ENCODE results near the gene MAPRE2. TPM values are rescaled to one million over a fixed set of nuclear protein-coding genes. Genes with fewer than 3 reads are reported as not detected.

The MAPRE2 gene
- total RNA-seq, 1 donor from 2014 or later, result 53.8 TPM

- intact Hi-C loops (cut with micrococcal nuclease), result loop anchor here (1.0 to 5.0 kb wide), 7 partner anchors 14 to 329 kb away; partner anchors contain the start of gene MAPRE2
- ChIA-PET POLR2A (interaction anchor here (1.2 to 4.8 kb wide), 2 partner anchors 14 to 214 kb away, joined by 3 to 110 read pairs; partner anchors contain the start of genes MAPRE2 and ZNF397), CTCF (interaction anchor here (0.7 to 8.6 kb wide), 18 partner anchors 13 to 360 kb away, joined by 3 to 130 read pairs (median 5); partner anchors contain the start of gene MAPRE2)
- Mint-ChIP-seq H3K4me3 (no peak overlapping the region), H3K27me3 (no peaks in the 10 kb centered on the region), H3K36me3 (ENCODE audit: low read depth) (no peaks in the 10 kb centered on the region), H3K4me1 (peaks cover 25% of the 10 kb centered on the region), H3K27ac (no peak overlapping the region), H3K9me3 (no peaks in the 10 kb centered on the region)
- DNase-seq (no peak), ATAC-seq (ENCODE audit: low read depth) (peak; percentile 53)
- TF ChIP-seq, protein P1, sequence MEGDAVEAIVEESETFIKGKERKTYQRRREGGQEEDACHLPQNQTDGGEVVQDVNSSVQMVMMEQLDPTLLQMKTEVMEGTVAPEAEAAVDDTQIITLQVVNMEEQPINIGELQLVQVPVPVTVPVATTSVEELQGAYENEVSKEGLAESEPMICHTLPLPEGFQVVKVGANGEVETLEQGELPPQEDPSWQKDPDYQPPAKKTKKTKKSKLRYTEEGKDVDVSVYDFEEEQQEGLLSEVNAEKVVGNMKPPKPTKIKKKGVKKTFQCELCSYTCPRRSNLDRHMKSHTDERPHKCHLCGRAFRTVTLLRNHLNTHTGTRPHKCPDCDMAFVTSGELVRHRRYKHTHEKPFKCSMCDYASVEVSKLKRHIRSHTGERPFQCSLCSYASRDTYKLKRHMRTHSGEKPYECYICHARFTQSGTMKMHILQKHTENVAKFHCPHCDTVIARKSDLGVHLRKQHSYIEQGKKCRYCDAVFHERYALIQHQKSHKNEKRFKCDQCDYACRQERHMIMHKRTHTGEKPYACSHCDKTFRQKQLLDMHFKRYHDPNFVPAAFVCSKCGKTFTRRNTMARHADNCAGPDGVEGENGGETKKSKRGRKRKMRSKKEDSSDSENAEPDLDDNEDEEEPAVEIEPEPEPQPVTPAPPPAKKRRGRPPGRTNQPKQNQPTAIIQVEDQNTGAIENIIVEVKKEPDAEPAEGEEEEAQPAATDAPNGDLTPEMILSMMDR (IDR thresholded peaks at IDR 0.05), result no peak
Observed at GRCh38 chr18:35026407-35027061, 14.7 kb upstream of the MAPRE2 start.

DNA sequence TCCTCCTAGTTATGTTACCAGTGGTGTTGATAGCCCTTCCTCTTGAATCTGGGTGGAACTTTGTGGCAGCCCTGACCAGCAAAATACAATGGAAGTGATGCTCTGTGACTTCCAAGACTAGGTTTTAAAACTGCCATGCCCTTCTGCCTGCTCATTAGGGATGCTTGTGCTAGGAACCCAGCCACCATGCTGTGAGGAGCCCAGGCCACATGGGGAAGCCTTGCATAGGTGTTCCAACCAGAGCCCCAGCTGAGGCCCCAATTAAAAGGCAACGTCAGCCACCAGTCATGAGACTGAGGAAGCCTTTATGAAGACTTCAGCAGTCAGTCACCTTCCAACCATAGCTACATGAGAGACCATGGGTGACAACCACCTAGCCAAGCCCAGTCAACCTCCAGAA lies 14.0 kb upstream of the MAPRE2 start:
- Mint-ChIP-seq H3K36me3 (ENCODE audit: low read depth) (no peaks in the 10 kb centered on the region), H3K9me3 (no peaks in the 10 kb centered on the region), H3K27me3 (no peaks in the 10 kb centered on the region), H3K27ac (no peak overlapping the region), H3K4me3 (no peak overlapping the region), H3K4me1 (peaks cover 29% of the 10 kb centered on the region)
- TF ChIP-seq, protein P1 (IDR thresholded peaks at IDR 0.05), result no peak
- DNase-seq (no peak), ATAC-seq (ENCODE audit: low read depth) (no peak)
- intact Hi-C loops (cut with micrococcal nuclease), result loop anchor here (2.0 to 5.0 kb wide), 4 partner anchors 14 to 204 kb away; partner anchors contain the start of gene MAPRE2
- POLR2A ChIA-PET, result interaction anchor here (1.2 to 4.8 kb wide), 2 partner anchors 13 to 213 kb away, joined by 3 to 110 read pairs; partner anchors contain the start of genes MAPRE2 and ZNF397
- CTCF ChIA-PET, result interaction anchor here (0.7 to 8.6 kb wide), 11 partner anchors 12 to 328 kb away, joined by 3 to 130 read pairs (median 6); no protein-coding TSS in a partner anchor

GRCh38 chr18:35028536-35028935 lies 12.7 kb upstream of the MAPRE2 start:
- DNase-seq (no peak), ATAC-seq (ENCODE audit: low read depth) (no peak)
- Mint-ChIP-seq H3K36me3 (ENCODE audit: low read depth) (no peaks in the 10 kb centered on the region), H3K4me1 (peaks cover 41% of the 10 kb centered on the region), H3K9me3 (no peaks in the 10 kb centered on the region), H3K27ac (no peak overlapping the region), H3K27me3 (no peaks in the 10 kb centered on the region), H3K4me3 (no peak overlapping the region)
- CTCF ChIA-PET, result interaction anchor here (1.1 to 8.6 kb wide), 8 partner anchors 12 to 212 kb away, joined by 4 to 130 read pairs (median 8); partner anchors contain the start of genes MAPRE2 and ZNF397
- POLR2A ChIA-PET, result interaction anchor here (0.8 to 4.8 kb wide), 4 partner anchors 12 to 239 kb away, joined by 3 to 110 read pairs (median 7); partner anchors contain the start of gene MAPRE2
- intact Hi-C loops (cut with micrococcal nuclease), result loop anchor here (5.0 kb wide), 2 partner anchors 44 to 94 kb away; no protein-coding TSS in a partner anchor
- TF ChIP-seq, protein P1 (IDR thresholded peaks at IDR 0.05), result no peak

DNA sequence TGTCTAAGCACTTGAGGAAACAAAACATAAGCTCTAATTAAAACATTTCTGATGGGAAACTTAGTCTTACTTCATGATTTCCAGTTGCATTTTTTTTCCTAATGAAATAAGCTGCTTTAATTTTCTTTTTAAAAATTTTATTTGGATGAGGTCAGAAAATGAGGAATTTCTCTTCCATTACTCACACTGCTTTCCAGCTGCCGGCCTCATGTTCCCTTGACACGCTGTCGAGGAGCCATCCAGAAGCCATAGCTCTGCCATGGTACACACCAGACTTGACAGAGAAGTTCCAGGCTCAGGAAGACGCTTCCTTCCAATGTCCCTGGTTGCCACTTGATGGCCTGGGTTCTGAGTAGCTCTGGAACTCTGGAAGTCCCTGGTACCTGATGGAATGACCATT lies 12.1 kb upstream of the MAPRE2 start:
- DNase-seq, result no peak
- no peak for ATAC-seq (ENCODE audit: low read depth)
- Mint-ChIP-seq H3K36me3 (ENCODE audit: low read depth) (no peaks in the 10 kb centered on the region), H3K4me3 (peak overlapping the region; percentile 84), H3K27ac (peak overlapping the region; percentile 97), H3K27me3 (no peaks in the 10 kb centered on the region), H3K9me3 (no peaks in the 10 kb centered on the region), H3K4me1 (peaks cover 41% of the 10 kb centered on the region)
- ChIA-PET CTCF (interaction anchor here (0.9 to 8.6 kb wide), 17 partner anchors 12 to 357 kb away, joined by 3 to 130 read pairs (median 6); partner anchors contain the start of genes MAPRE2 and ZNF397), POLR2A (interaction anchor here (0.8 to 4.8 kb wide), 15 partner anchors 11 to 943 kb away, joined by 3 to 110 read pairs (median 5); partner anchors contain the start of genes MAPRE2, RMP24, ZNF24 and ZNF397)
- TF ChIP-seq, protein P1 (IDR thresholded peaks at IDR 0.05), result no peak
- intact Hi-C loops (cut with micrococcal nuclease), result loop anchor here (5.0 kb wide), 2 partner anchors 43 to 93 kb away; no protein-coding TSS in a partner anchor
